Ovary (tissue), 9 donors: ENCODE data around the gene PLEKHM3. TPM values are rescaled to one million over a fixed set of nuclear protein-coding genes. Genes with fewer than 3 reads are reported as not detected.

Source experiments
- DNase-seq, 5 donors: peaks; one replicate each; pipeline ENCODE4 v3.0.0-alpha.2; 2019 to 2020
- H3K27ac ChIP-seq, 2 donors: fragments of 200-600 bp; one replicate each; pipeline versions ENCODE4 v1.5.1 to v1.8.0; 2019 to 2022
- H3K27me3 ChIP-seq: fragments of 200-600 bp; one replicate; pipeline ENCODE4 v1.8.0; 2022
- H3K36me3 ChIP-seq: fragments of 200-600 bp; sonication (generic); one replicate; pipeline ENCODE4 v1.5.1; 2019
- H3K4me1 ChIP-seq: one replicate; pipeline ENCODE4 v1.8.1; 2013; ENCODE audit warnings: mild to moderate bottlenecking, moderate library complexity; ENCODE audit not compliant: insufficient read depth
- H3K4me3 ChIP-seq: fragments of 200-600 bp; sonication (generic); one replicate; pipeline ENCODE4 v1.5.1; 2017
- H3K9me3 ChIP-seq, 2 donors: fragments of 200-600 bp in 1 of 2; sonication (generic) in 1 of 2; one replicate each; pipeline versions ENCODE4 v1.5.1 to v1.8.1; 2013 to 2019; ENCODE audit warnings: mild to moderate bottlenecking in 1 of 2, moderate library complexity in 1 of 2
- CTCF ChIP-seq, 3 donors: fragments of 450-650 bp in 2 of 3; fragments of 200-600 bp in 1 of 3; IDR thresholded peaks; one replicate each; pipeline versions ENCODE4 v1.5.1 to v1.8.0; 2016 to 2022; ENCODE audit warnings: antibody characterized with exemption in 3 of 3, mild to moderate bottlenecking in 1 of 3
- EP300 ChIP-seq: sonication (generic); formaldehyde crosslinking; IDR thresholded peaks from one replicate; pipeline ENCODE4 v1.6.1; 2017; ENCODE audit warnings: antibody characterized with exemption
- POLR2A ChIP-seq: fragments of 450-650 bp; IDR thresholded peaks from one replicate; pipeline ENCODE4 v1.6.1; 2017; ENCODE audit warnings: antibody characterized with exemption, mild to moderate bottlenecking, moderate library complexity
- WGBS, 3 donors: extraction: QIAGEN DNeasy Blood & Tissue Kit in 1 of 3; methylation state at CpG; one replicate each; pipeline versions ENCODE4 v1.1.5 to v1.1.7; 2013 to 2017; 5-methylcytosine and 5-hydroxymethylcytosine counted together
- intact Hi-C, 4 donors: fragments of 100-400 bp; cut with DNase I; formaldehyde crosslinking; loops; one replicate each; pipeline versions ENCODE4 v1.11.0 to v1.15.1; 2022 to 2023
- polyA plus RNA-seq, 2 donors: library from polyadenylated mRNA; stranded (reverse); fragments of 200-250 nt in 1 of 2; fragments of 350-450 nt in 1 of 2; fragmentation: Illumina TruSeq in 1 of 2; extraction: RNeasy Lipid Tissue Mini Kit (QIAGEN cat#74804) in 1 of 2; gene quantifications; one replicate each; pipeline ENCODE4 v1.2.3, GENCODE V29; 2013 to 2014
- total RNA-seq, 7 donors: library from RNA; depleted of rRNA in 2 of 7; stranded (reverse); fragments of >200 nt in 2 of 7; fragmentation: NEBNext Ultra II Directional in 3 of 7; extraction: Animal tissue kit (Norgen Biotek cat#: 25700) in 3 of 7; gene quantifications; one replicate each; pipeline versions ENCODE4 v1.1.0 to v1.2.4, GENCODE V29; 2016 to 2023
- donor health status: DM: no; HTN: no; CAD: no; lungs with moderate emphysema.
- donor health status: DM: no; HTN: no; CAD: no.
- donor health status: Bipolar disorder and iron deficiency.
- donor health status: DM: yes; HTN: yes; CAD: no.
- donor health status: DM: no; HTN: no; CAD: no.
- donor health status: DM: yes; HTN: yes; CAD: no.

PLEKHM3 gene
- total and polyA plus RNA-seq, 9 donors: 6.5 to 26.1 (median 14.3) TPM

GRCh38 chr2:207885010-207885409 lies 140.3 kb downstream of the PLEKHM3 start:
- H3K27ac ChIP-seq: no peak overlapping the region
- H3K36me3 ChIP-seq: no peaks in the 10 kb centered on the region
- WGBS, 3 donors: 89 to 94% (median 93%) methylated on average over 6 of the region's 6 CpGs

GRCh38 chr2:207884127-207884526 lies 141.2 kb downstream of the PLEKHM3 start:
- TF ChIP-seq CTCF (IDR thresholded peaks at IDR 0.05) (no peak), EP300 (no peak), POLR2A (no peak)
- Histone ChIP-seq H3K27me3 (no peaks in the 10 kb centered on the region), H3K27ac (no peak overlapping the region), H3K36me3 (no peaks in the 10 kb centered on the region), H3K4me3 (no peak overlapping the region), H3K4me1 (no peaks in the 10 kb centered on the region), H3K9me3 (no peaks in the 10 kb centered on the region)
- no peak for DNase-seq
- 92 to 98% (median 94%) methylated on average over 2 of the region's 2 CpGs for WGBS, 3 donors
- intact Hi-C loops: no loop called here

More at GRCh38 chr2:207885010-207885409, 140.3 kb downstream of the PLEKHM3 start:
- TF ChIP-seq POLR2A: no peak
- TF ChIP-seq EP300: no peak
- no peak for TF ChIP-seq CTCF (IDR thresholded peaks at IDR 0.05)
- Histone ChIP-seq H3K4me3 (no peak overlapping the region), H3K9me3 (no peaks in the 10 kb centered on the region), H3K27me3 (no peaks in the 10 kb centered on the region), H3K4me1 (no peaks in the 10 kb centered on the region)
- DNase-seq: no peak
- intact Hi-C loops: no loop called here

GRCh38 chr2:207883002-207883780 lies 142.1 kb downstream of the PLEKHM3 start:
- no peaks in the 10 kb centered on the region for H3K9me3 ChIP-seq
- intact Hi-C loops: no loop called here
- DNase-seq: no peak
- TF ChIP-seq EP300 (no peak), POLR2A (no peak), CTCF (IDR thresholded peaks at IDR 0.05) (no peak)
- H3K27ac ChIP-seq: no peak overlapping the region
- 95 to 97% (median 96%) methylated on average over 6 of the region's 6 CpGs for WGBS, 3 donors
- H3K4me3 ChIP-seq: no peak overlapping the region
- no peaks in the 10 kb centered on the region for H3K27me3 ChIP-seq
- H3K36me3 ChIP-seq: no peaks in the 10 kb centered on the region
- H3K4me1 ChIP-seq: no peaks in the 10 kb centered on the region

- no peaks in the 10 kb centered on the region for H3K4me1 ChIP-seq
- no peaks in the 10 kb centered on the region for H3K36me3 ChIP-seq
- no peaks in the 10 kb centered on the region for H3K27me3 ChIP-seq
- TF ChIP-seq POLR2A: no peak
- TF ChIP-seq CTCF (IDR thresholded peaks at IDR 0.05): no peak
- no peak for TF ChIP-seq EP300
- no peaks in the 10 kb centered on the region for H3K9me3 ChIP-seq
- DNase-seq: no peak
- H3K27ac ChIP-seq: no peak overlapping the region
- no peak overlapping the region for H3K4me3 ChIP-seq
- intact Hi-C loops: no loop called here
Measured at GRCh38 chr2:207881902-207882301, 143.4 kb downstream of the PLEKHM3 start.
